Left ventricle myocardium inferior (tissue), 1 donor: ENCODE measurements around the gene CIT. TPM values are rescaled to one million over a fixed set of nuclear protein-coding genes. Genes with fewer than 3 reads are reported as not detected.

Source experiments
- DNase-seq: peaks from one replicate; pipeline ENCODE4 v3.0.0-alpha.2; 2020
- H3K27ac ChIP-seq: fragments of 200-600 bp; replicated peaks from 2 replicates; pipeline ENCODE4 v1.8.0; 2021
- H3K27me3 ChIP-seq: fragments of 200-600 bp; 2 replicates; pipeline ENCODE4 v1.8.0; 2021; ENCODE audit warnings: low read depth
- H3K36me3 ChIP-seq: fragments of 200-600 bp; 2 replicates; pipeline ENCODE4 v1.8.0; 2021
- H3K4me1 ChIP-seq: fragments of 200-600 bp; 2 replicates; pipeline ENCODE4 v1.8.0; 2021
- H3K4me3 ChIP-seq: fragments of 200-600 bp; 2 replicates; pipeline ENCODE4 v1.8.0; 2021; ENCODE audit warnings: mild to moderate bottlenecking, moderate library complexity
- H3K9me3 ChIP-seq: fragments of 200-600 bp; replicated peaks from 2 replicates; pipeline ENCODE4 v1.8.0; 2021
- CTCF ChIP-seq: fragments of 200-600 bp; IDR thresholded peaks from 2 replicates; pipeline ENCODE4 v1.8.0; 2021; ENCODE audit warnings: antibody characterized with exemption, mild to moderate bottlenecking, borderline replicate concordance
- intact Hi-C: fragments of 100-400 bp; cut with micrococcal nuclease; formaldehyde crosslinking; loops from one replicate; pipeline ENCODE4 v1.11.0; 2022
- total RNA-seq: library from RNA; stranded (reverse); fragmentation: NEBNext Ultra II Directional; extraction: Animal tissue kit (Norgen Biotek cat#: 25700); gene quantifications from one replicate; pipeline ENCODE4 v1.2.1, GENCODE V29; 2021
- donor health status: DM: no; HTN: yes; CAD: no; lungs with severe emphysema.

The CIT gene
- total RNA-seq, 1 donor from 2014 or later = 0.96 TPM

- intact Hi-C loops = no loop called here
- no peak for DNase-seq
- TF ChIP-seq CTCF = no peak
These were observed 69.7 kb downstream of the CIT start for GRCh38 chr12:119807380-119807779.

GRCh38 chr12:119804011-119804641, 73.0 kb downstream of the CIT start:
- peak overlapping the region; percentile 54 for H3K4me3 ChIP-seq
- no peaks in the 10 kb centered on the region for H3K36me3 ChIP-seq
- peaks cover 56% of the 10 kb centered on the region for H3K27me3 ChIP-seq
- H3K27ac ChIP-seq = no peak overlapping the region
- no peaks in the 10 kb centered on the region for H3K9me3 ChIP-seq
- H3K4me1 ChIP-seq = peaks cover 20% of the 10 kb centered on the region
- intact Hi-C loops = no loop called here
- peak; percentile 35 for DNase-seq
- peak; percentile 52 for TF ChIP-seq CTCF

More at GRCh38 chr12:119807380-119807779, 69.7 kb downstream of the CIT start:
- no peaks in the 10 kb centered on the region for H3K36me3 ChIP-seq
- H3K9me3 ChIP-seq = no peaks in the 10 kb centered on the region
- H3K27ac ChIP-seq = no peak overlapping the region
- H3K4me1 ChIP-seq = peaks cover 20% of the 10 kb centered on the region
- peaks cover 65% of the 10 kb centered on the region for H3K27me3 ChIP-seq
- no peak overlapping the region for H3K4me3 ChIP-seq

- Histone ChIP-seq H3K4me3 (peak overlapping the region; percentile 54), H3K27ac (no peak overlapping the region), H3K36me3 (no peaks in the 10 kb centered on the region), H3K4me1 (peaks cover 20% of the 10 kb centered on the region), H3K27me3 (peaks cover 52% of the 10 kb centered on the region), H3K9me3 (no peaks in the 10 kb centered on the region)
- intact Hi-C loops = no loop called here
- DNase-seq = no peak
- TF ChIP-seq CTCF = no peak
These were observed 73.7 kb downstream of the CIT start for GRCh38 chr12:119803381-119803791.

GRCh38 chr12:119802472-119802871, 74.6 kb downstream of the CIT start:
- peak; percentile 38 for DNase-seq
- no peak for TF ChIP-seq CTCF
- intact Hi-C loops = no loop called here
- Histone ChIP-seq H3K4me1 (peaks cover 20% of the 10 kb centered on the region), H3K36me3 (no peaks in the 10 kb centered on the region), H3K27ac (no peak overlapping the region), H3K9me3 (no peaks in the 10 kb centered on the region), H3K27me3 (peaks cover 50% of the 10 kb centered on the region), H3K4me3 (peak overlapping the region; percentile 54)

GRCh38 chr12:119797090-119797489, 80.0 kb downstream of the CIT start:
- intact Hi-C loops = no loop called here
- no peak for TF ChIP-seq CTCF
- no peaks in the 10 kb centered on the region for H3K4me1 ChIP-seq
- DNase-seq = no peak
- H3K36me3 ChIP-seq = no peaks in the 10 kb centered on the region
- no peak overlapping the region for H3K27ac ChIP-seq
- H3K27me3 ChIP-seq = peaks cover 28% of the 10 kb centered on the region
- no peaks in the 10 kb centered on the region for H3K9me3 ChIP-seq
- H3K4me3 ChIP-seq = no peak overlapping the region
